HG03565 (cell line): ENCODE measurements around the gene SLC12A5.

Experiments
- ATAC-seq: cut with Tn5 transposase; IDR thresholded peaks from one replicate; pipeline ENCODE4 v1.9.1; 2021; ENCODE audit warnings: mild to moderate bottlenecking, moderate library complexity; ENCODE audit not compliant: unreplicated experiment

SLC12A5 gene

DNA sequence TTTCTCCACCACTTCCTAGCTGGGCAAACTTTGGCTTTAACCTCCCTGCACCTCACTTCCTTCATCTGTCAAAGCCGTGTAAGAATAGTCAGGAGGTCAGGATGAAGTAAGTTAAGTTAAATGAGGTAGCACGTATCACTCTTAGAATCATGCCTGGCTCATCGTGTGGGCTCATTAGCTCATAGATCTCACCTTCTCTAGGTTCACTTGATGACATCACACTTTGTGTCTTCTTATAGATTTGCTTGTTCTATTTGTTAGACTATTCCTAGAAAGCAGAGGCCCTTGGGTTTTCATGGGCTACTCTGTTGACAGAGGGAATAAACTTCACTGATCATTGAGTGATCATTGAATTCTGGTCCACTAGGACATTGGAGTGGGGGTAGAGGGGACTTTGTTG lies 72.9 kb downstream of the SLC12A5 start:
- ATAC-seq, result no peak

DNA sequence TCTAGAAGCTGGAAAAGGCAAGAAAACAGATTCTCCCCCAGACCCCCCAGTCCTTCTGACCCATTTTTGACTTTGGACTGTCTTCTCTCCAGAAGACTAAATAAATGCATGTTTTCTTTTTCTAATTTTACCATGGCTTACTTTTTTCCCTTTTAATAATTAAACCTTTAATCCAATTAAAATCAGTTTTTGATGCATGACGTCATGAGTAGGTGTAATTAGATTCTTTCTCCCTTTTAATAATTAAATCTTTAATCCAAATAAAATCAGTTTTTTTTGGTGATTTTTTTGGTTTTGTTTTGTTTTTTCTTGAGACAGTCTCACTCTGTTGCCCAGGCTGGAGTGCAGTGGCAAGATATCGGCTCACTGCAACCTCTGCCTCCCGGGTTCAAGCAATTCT lies 73.9 kb downstream of the SLC12A5 start:
- no peak for ATAC-seq

DNA sequence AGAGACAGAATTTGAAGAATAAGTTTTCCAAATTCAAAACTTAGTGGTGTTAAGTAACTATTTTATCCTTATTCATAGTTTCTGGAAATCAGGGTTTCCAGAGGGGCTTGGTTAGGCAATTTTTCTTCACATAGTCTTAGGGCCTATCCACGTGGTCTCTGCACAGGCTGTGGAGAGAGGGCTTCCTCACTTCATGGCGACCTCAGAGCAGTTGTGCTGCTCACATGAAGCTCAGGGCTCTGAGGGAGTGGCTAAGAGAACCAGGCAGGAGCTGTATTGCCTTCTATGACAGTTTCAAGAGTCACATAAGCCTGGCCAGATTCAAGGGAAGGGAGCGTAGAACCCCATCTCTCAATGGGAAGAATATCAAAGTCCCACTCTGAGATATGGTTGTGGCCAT lies 75.2 kb downstream of the SLC12A5 start:
- no peak for ATAC-seq

DNA sequence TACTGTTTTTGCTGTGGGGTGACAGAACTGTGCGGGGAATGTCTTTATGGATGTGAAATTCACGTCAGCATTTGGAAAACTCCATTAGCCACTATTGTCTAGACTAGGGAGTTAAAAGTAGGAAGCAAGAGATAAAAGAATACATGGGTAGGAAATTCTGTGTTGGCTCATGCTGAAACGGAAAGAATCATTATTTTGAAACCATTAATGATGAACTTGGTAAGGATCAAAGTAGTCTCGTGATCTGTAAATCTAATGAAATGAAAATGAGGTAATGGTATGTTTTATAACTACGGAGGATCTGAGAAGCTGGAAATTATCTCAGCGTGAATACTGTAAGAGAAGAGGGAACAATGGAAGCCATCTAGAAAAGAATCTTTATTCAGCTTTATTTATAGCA lies 78.0 kb downstream of the SLC12A5 start:
- ATAC-seq, result no peak

DNA sequence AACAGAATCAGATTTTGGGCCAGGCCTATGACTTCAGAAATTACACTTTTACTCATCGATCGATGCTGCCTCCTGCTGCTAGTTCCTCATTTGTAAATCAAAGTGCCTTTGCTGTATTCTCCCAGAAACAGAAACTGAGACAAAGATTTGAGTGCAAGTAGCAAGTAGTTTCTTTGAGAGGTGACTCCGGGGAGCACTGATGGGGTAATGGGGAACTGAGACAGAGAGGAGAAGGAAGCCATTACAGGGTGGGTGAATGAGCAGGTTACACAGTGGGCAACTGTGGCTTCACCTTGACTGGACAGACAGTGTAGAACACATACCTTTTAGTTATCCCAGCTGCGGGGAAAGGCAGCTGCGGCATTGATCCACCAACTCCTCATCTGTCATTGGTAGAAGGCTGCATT lies 79.4 kb downstream of the SLC12A5 start:
- peak; percentile 71 for ATAC-seq

GRCh38 chr20:46108976-46109375 lies 80.0 kb downstream of the SLC12A5 start:
- no peak for ATAC-seq
